Glomerular visceral epithelial cell (primary cell): ENCODE measurements around the gene DOC2A.

Experiments
- DNase-seq: peaks from one replicate; pipeline ENCODE4 v3.0.0-alpha.2; 2016; ENCODE audit errors: extremely low spot score

DOC2A gene

GRCh38 chr16:29989111-29989858 lies 21.5 kb downstream of the DOC2A start:
- no peak for DNase-seq

GRCh38 chr16:29988346-29989075 lies 22.3 kb downstream of the DOC2A start:
- DNase-seq = no peak

- DNase-seq = no peak
Observed at GRCh38 chr16:29987371-29988085, 23.3 kb downstream of the DOC2A start.

GRCh38 chr16:29986931-29987330 lies 23.9 kb downstream of the DOC2A start:
- no peak for DNase-seq

- DNase-seq = no peak
Observed at GRCh38 chr16:29986231-29986630, 24.6 kb downstream of the DOC2A start.

GRCh38 chr16:29985271-29985811 lies 25.5 kb downstream of the DOC2A start:
- DNase-seq = no peak

GRCh38 chr16:29984764-29985147 lies 26.1 kb downstream of the DOC2A start:
- no peak for DNase-seq

- DNase-seq = no peak
Observed at GRCh38 chr16:29984137-29984763, 26.6 kb downstream of the DOC2A start.

GRCh38 chr16:29983420-29984136 lies 27.2 kb downstream of the DOC2A start:
- no peak for DNase-seq

GRCh38 chr16:29982560-29983419 lies 28.0 kb downstream of the DOC2A start:
- DNase-seq = no peak

- no peak for DNase-seq
Observed at GRCh38 chr16:29978564-29979270, 32.1 kb downstream of the DOC2A start.

GRCh38 chr16:29978081-29978480 lies 32.7 kb downstream of the DOC2A start:
- DNase-seq = no peak

- no peak for DNase-seq
Observed at GRCh38 chr16:29977063-29977825, 33.6 kb downstream of the DOC2A start.

GRCh38 chr16:29975811-29976511 lies 34.9 kb downstream of the DOC2A start:
- DNase-seq = no peak

GRCh38 chr16:29975134-29975538 lies 35.7 kb downstream of the DOC2A start:
- DNase-seq = no peak

- DNase-seq = no peak
Observed at GRCh38 chr16:29974291-29975133, 36.3 kb downstream of the DOC2A start.
